Melanocyte of skin (primary cell): ENCODE data around the gene MATN4. TPM values are rescaled to one million over a fixed set of nuclear protein-coding genes. Genes with fewer than 3 reads are reported as not detected.

Source experiments
- total RNA-seq, 2 donors: library from RNA; depleted of rRNA; stranded (reverse); fragments of >200 nt; gene quantifications; 2 replicates each; pipeline ENCODE4 v1.2.3, GENCODE V29; 2012

Gene MATN4, protein sequence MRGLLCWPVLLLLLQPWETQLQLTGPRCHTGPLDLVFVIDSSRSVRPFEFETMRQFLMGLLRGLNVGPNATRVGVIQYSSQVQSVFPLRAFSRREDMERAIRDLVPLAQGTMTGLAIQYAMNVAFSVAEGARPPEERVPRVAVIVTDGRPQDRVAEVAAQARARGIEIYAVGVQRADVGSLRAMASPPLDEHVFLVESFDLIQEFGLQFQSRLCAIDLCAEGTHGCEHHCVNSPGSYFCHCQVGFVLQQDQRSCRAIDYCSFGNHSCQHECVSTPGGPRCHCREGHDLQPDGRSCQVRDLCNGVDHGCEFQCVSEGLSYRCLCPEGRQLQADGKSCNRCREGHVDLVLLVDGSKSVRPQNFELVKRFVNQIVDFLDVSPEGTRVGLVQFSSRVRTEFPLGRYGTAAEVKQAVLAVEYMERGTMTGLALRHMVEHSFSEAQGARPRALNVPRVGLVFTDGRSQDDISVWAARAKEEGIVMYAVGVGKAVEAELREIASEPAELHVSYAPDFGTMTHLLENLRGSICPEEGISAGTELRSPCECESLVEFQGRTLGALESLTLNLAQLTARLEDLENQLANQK
- total RNA-seq, result not detected

DNA sequence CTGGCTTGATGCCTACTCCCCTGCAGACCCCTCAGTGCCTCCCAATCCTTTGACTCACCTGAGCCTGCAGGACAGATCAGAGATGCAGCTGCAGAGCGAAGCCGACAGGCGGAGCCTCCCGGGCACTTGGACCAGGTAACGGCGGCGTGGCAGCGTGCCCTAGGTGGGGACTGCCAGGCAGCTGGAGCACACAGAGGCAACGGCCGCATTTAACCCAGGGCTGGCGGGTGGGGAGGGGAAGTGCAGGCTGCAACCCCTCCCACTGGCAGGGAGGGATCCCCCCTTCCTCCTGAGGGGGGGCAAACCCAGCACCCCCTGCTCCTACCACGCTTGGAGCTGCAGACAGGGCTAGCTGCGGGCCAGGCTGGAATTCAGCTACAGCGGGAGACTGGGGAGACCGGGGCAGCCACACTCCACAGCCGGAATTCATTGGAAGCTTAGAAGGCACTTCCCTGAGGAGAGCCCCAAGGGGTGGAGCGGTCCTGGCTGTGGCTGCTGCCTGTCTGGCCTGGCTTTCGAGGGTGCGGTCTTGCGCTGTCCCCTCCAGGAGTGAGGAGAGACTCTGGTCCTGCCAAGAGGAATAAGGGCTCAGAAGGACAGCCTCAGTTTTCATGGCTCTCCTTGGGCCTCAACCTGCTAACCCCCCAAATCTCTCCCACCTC lies at the start of gene MATN4:
MATN4 (minus strand) TSS at position 183 of the 662 bp plus-strand sequence. CDS start 2,717 bp downstream, outside the sequence.

DNA sequence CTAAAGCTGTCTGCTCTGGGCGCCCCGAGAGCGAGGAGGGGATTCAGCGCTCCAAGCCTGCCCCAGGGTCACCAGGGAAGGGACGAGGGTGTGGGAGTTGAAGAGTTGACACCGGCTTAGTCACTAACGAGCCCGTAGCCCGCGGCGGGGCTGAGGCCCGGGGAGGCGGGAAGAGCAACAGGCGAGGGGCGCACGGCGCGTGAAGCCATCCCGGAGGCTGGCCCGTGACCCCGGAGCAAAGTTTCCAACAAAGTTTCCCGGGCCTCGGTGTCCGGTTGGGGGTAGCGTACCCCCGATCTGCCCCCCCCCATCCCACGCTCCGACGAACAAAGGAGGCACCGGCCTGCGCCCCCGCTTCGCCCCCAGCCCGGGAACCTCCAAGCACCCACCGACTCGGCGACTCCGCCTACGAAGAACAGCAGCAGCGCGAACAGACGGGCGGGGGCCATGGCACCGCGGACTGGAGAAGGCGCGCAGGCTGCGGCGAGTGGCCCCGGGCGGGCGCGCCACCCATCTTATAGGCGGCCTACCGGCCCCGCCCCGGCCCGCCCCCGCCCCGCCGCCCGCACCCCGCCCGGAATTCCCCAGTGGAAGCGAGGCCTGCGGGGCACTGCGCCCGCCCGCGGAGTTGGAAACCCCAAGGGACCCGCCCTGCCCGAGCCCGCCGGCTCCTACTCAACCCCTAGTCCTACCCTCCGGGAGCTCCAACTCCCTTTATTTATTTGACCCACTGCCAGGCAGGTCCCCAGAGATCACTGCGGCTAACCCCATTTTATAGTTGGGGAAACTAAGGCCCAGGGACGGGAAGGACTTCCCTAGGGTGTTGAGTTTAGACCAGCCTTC lies 40.1 kb upstream of the MATN4 start, which contains the start of gene SDC4:
SDC4 (minus strand) TSS at position 489 of the 843 bp plus-strand sequence; CDS start at position 449, 40 bp downstream.

DNA sequence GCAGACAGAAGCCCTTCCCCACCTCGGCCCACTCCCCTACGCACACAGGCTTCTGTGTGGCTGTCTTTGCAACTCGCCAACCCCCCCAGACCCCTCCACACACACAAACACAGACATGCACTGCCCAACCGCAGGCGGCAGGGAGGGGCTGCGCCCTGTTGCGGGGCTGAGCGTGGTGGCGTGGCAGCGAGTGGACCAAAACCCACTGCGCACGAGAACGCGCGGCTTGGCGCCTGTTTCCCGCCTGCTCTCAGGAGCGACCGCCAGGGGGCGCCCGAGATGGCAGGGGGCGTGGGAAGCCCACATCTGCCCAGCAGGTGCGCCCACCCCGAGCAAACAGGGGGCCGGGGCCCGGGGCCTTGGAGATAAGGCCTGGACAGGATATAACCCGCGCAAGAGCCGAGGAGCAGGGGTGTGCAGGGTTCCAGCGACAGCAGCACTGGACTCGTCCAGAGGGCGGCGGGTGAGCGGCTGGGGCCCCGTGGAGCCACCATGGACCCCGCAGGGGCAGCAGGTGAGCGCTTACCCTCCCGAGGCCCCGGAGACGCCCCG lies 1.6 kb downstream of the MATN4 start, which contains the start of gene RBPJL:
RBPJL (plus strand) TSS at position 410 of the 552 bp plus-strand sequence; CDS start at position 493, 83 bp downstream.

DNA sequence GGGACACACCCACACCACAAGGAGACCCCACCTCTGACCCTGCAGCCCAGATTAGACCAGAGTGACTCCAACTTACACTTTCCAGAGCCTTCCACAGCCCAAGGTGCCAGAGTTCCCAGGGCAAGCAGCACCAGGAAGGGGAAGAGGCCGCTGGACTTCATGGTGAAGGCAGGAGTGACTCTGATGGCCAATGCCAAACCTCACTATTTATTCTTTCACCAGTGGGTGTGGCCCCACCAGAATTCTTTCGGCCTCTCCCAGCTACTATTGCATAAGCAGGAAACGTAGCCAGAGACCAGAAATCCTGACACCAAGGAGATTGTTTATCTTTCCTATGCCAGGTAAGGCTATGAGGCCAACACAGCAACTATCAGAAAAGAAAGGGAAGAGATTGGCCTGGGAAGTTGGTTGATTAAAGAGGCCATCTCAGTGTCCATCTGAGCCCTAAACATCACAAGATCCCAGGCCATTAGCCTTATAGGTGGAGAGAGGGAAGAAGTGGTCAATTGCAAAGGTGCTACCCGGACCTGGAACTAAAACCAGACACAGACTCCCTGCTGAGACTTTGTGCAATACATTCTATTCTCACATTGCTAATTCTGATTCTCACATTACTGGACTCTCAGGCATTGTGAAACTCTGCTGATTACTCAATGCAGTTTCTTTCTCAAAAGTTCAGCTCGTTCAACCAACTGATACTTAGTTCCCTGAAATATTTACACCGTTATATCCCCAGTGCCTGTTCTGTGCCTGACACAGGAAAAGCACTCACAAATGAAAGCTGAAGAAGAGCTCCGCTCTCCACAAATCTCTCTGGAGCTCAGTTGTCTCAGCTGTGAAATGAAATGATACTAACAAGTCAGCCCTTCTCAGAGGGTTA lies 53.5 kb downstream of the MATN4 start, which contains the start of gene SLPI:
SLPI (minus strand) TSS at position 182 of the 880 bp plus-strand sequence; CDS start at position 161, 21 bp downstream.

Other genes starting within 250 kb of the MATN4 start
- gene KCNS1, start 207.2 kb downstream of the MATN4 start, total RNA-seq, result under 1 TPM; 0.34 to 0.67 TPM
- gene WFDC5, start 193.1 kb downstream of the MATN4 start, total RNA-seq, result not detected
- gene WFDC12, start 183.8 kb downstream of the MATN4 start, total RNA-seq, result not detected
- gene PI3, start 133.4 kb downstream of the MATN4 start, total RNA-seq, result under 1 TPM in 1 of 2 donors, not detected in 1; 0.69 TPM
- gene SEMG1, start 101.3 kb downstream of the MATN4 start, total RNA-seq, result not detected
- not detected for gene SEMG2, start 86.9 kb downstream of the MATN4 start, total RNA-seq
- not detected for gene SLPI, start 53.7 kb downstream of the MATN4 start, total RNA-seq
- not detected for gene RBPJL, start 1.5 kb downstream of the MATN4 start, total RNA-seq
- gene SDC4, start 40.1 kb upstream of the MATN4 start, total RNA-seq, result 1 to 10 TPM; 7.2 to 8.0 TPM
- gene SYS1, start 54.9 kb upstream of the MATN4 start, total RNA-seq, result 10 to 100 TPM; 16.2 to 21.3 TPM
- not detected for gene TP53TG5, start 70.0 kb upstream of the MATN4 start, total RNA-seq
- gene DBNDD2, start 100.0 kb upstream of the MATN4 start, total RNA-seq, result 10 to 100 TPM in 1 of 2 donors, under 1 TPM in 1; 0.69 to 11.0 TPM
- 10 to 100 TPM; 39.9 to 46.3 TPM for gene PIGT, start 107.8 kb upstream of the MATN4 start, total RNA-seq
- gene WFDC2, start 161.5 kb upstream of the MATN4 start, total RNA-seq, result not detected
- not detected for gene SPINT3, start 207.3 kb upstream of the MATN4 start, total RNA-seq
- not detected for gene WFDC6, start 231.2 kb upstream of the MATN4 start, total RNA-seq
- not detected for gene EPPIN, start 239.1 kb upstream of the MATN4 start, total RNA-seq